ENCODE measurements around the gene PLEKHF1.
A peak's percentile ranks its signal among the peaks of the same experiment; 100 is the strongest.
"Not testable (repeated sequence)": the region's sequence is repeated elsewhere in the genome, so short reads cannot be mapped to it uniquely, and the experiment has no call there.

Gene PLEKHF1, protein sequence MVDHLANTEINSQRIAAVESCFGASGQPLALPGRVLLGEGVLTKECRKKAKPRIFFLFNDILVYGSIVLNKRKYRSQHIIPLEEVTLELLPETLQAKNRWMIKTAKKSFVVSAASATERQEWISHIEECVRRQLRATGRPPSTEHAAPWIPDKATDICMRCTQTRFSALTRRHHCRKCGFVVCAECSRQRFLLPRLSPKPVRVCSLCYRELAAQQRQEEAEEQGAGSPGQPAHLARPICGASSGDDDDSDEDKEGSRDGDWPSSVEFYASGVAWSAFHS

GRCh38 chr19:29665215-29665825, at the start of gene PLEKHF1:
Gene PLEKHF1 (plus strand): TSS chr19:29665461. CDS start chr19:29673840, 8,379 bp downstream.
- no peaks in the 10 kb centered on the region for H3K9me3 Mint-ChIP-seq
- peaks cover 7% of the 10 kb centered on the region for H3K36me3 Mint-ChIP-seq
- ATAC-seq = peak; percentile 95
- peak within 1 kb of the TSS; percentile 59 for H3K27ac Mint-ChIP-seq
- no peaks in the 10 kb centered on the region for H3K27me3 Mint-ChIP-seq
- peaks cover 49% of the 10 kb centered on the region for H3K4me1 Mint-ChIP-seq
- H3K4me3 Mint-ChIP-seq = peak within 1 kb of the TSS; percentile 83

DNA sequence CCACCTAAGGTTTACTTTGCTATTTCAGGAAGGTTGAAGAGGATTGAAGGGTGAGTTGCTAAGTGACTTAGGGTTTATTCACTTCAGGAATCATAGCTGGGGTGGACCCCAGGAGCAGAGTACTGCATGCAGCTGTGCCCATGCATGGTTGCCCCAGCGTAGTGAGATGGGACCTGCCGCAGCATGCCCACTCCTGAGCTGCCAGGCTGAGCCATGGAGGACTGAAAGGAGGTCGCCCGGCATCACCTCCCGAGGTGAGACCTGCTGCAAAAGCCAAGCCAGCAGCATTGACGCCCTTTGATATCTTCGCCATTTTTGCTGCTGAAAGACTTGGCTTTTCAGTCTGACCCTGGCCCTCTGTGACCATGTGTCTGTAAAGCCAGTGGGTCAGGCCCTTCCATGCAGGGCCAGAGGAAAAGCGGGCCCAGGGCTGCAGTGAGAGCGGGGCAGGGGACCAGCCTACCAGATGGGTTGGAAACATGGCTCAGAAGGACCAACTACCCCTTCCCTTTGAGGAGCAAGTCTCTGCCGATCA, 49.3 kb upstream of the PLEKHF1 start:
- no peak for ATAC-seq
- H3K36me3 Mint-ChIP-seq = peaks cover 46% of the 10 kb centered on the region

DNA sequence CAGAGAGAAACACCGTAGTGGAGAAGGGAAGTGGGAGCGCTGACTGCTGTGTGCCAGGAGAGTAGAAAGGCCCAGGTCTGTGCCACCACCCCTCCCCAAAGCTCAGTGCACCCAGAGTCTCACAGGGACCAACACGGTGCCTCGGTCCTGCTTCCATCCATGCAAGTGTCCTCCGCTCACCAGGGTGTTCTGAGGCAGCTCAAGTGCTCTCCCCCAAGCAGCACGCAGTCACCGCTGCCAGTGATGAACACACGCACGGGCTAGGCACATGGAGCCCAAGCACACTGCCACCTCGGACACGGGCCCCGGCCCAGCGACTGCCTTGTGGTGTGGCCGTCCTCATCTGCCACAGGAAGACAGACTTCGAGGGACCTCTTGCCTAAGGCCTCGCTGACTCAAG, 48.7 kb upstream of the PLEKHF1 start:
- no peak overlapping the region for H3K27ac Mint-ChIP-seq
- no peak for ATAC-seq
- H3K36me3 Mint-ChIP-seq = peaks cover 45% of the 10 kb centered on the region
- H3K4me1 Mint-ChIP-seq = peaks cover 15% of the 10 kb centered on the region
- peaks cover 14% of the 10 kb centered on the region for H3K27me3 Mint-ChIP-seq
- no peaks in the 10 kb centered on the region for H3K9me3 Mint-ChIP-seq
- H3K4me3 Mint-ChIP-seq = no peak overlapping the region

More for the DNA sequence above, 49.3 kb upstream of the PLEKHF1 start:
- H3K27ac Mint-ChIP-seq = no peak overlapping the region
- no peak overlapping the region for H3K4me3 Mint-ChIP-seq
- no peaks in the 10 kb centered on the region for H3K9me3 Mint-ChIP-seq
- H3K4me1 Mint-ChIP-seq = peaks cover 15% of the 10 kb centered on the region
- H3K27me3 Mint-ChIP-seq = peaks cover 8% of the 10 kb centered on the region

GRCh38 chr19:29617366-29618266, 47.6 kb upstream of the PLEKHF1 start:
- peaks cover 21% of the 10 kb centered on the region for H3K27me3 Mint-ChIP-seq
- H3K9me3 Mint-ChIP-seq = no peaks in the 10 kb centered on the region
- no peak for ATAC-seq
- H3K4me3 Mint-ChIP-seq = no peak overlapping the region
- H3K4me1 Mint-ChIP-seq = peaks cover 25% of the 10 kb centered on the region
- H3K36me3 Mint-ChIP-seq = peaks cover 37% of the 10 kb centered on the region
- no peak overlapping the region for H3K27ac Mint-ChIP-seq

DNA sequence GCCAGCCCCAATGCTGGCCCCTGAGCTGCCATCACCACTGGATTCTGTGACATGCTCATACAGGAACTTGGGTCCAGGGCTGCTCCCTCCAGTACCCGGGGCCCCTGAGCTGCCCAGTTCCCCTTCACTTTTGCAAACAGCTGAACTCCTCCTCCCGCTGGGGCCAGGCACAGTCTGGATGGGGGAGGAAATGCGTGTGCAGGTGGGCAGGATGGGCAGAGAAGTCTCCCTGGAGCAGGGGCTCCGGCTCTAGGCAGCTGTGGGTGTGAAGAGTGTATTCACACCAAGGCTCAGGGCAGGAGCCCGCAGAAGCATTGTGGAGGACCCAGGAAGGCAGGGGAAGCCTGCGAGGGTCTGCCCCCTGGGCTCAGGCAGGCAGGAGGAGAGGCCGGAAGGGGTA, 46.8 kb upstream of the PLEKHF1 start:
- Mint-ChIP-seq H3K36me3 (peaks cover 30% of the 10 kb centered on the region), H3K27ac (peak overlapping the region; percentile 46), H3K9me3 (no peaks in the 10 kb centered on the region), H3K27me3 (peaks cover 21% of the 10 kb centered on the region), H3K4me1 (peaks cover 26% of the 10 kb centered on the region), H3K4me3 (no peak overlapping the region)
- ATAC-seq = no peak

DNA sequence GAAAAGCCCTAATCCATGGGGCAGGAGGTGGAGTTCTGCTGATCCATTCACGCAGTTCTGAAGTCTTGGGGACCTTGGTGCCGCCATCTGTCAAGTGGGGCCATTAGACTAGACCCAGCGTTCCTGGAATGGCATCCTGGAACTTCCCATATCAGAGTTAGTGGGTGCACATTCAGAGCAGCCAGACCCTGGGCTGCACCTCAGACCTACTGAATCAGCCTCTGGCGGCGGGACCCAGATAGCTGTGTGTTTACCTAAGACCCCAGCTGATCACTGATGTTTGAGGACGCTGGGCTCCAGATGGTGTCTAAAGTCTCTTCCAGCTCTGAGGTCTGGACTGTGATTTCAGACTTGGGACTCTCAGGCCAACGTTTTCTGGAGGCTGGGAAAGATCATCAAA, 46.4 kb upstream of the PLEKHF1 start:
- Mint-ChIP-seq H3K4me3 (no peak overlapping the region), H3K4me1 (peaks cover 29% of the 10 kb centered on the region), H3K36me3 (peaks cover 30% of the 10 kb centered on the region), H3K27me3 (peaks cover 25% of the 10 kb centered on the region), H3K9me3 (no peaks in the 10 kb centered on the region), H3K27ac (peak overlapping the region; percentile 46)
- no peak for ATAC-seq

- Mint-ChIP-seq H3K27ac (peak overlapping the region; percentile 34), H3K36me3 (peaks cover 14% of the 10 kb centered on the region), H3K4me1 (peaks cover 32% of the 10 kb centered on the region), H3K4me3 (peak overlapping the region; percentile 16), H3K27me3 (peaks cover 30% of the 10 kb centered on the region), H3K9me3 (no peaks in the 10 kb centered on the region)
- peak; percentile 56 for ATAC-seq
These were observed 44.3 kb upstream of the PLEKHF1 start for GRCh38 chr19:29620931-29621351.

DNA sequence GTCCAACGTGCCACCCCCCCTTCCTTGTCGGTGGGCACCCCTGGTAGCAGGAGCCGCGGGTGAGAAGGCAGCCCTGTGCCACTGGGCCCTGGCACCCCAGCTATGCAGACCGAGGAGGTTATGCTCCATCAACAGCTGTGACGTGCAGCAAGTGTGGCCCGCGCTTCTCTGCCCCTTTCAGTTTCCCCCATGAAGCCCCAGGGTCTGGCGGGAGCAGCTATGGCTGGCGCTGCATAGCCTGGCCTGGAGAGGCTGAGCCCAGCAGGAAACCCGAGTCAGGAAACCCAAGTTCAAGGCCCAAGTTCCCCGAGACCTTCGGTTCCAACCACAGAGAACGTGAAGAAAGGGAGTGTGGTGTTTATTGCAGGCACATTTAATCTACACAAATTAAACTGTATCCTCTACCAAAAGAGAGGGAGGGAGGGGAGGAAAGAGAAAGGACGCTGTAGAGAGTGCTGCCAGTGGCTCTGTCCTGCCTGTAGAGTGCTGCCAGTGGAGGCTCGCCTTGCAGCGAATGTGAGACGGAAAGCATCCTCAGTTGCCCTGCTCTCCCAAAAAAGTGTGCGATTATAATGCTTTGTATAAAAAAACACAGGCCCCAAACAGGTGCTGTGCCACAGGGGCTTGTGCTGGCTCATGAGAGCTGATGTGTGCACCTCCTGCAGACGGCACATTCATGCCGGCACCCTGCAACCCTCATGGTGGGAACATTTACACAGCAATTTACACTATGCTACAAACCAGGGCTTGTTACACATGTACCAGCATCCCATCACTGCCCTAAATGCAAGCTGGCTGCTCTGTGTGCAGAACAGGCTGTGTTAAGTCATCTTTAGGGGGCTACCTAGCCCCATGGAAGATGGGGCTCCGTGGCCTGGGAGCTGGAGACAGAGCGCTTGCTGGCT, 42.8 kb upstream of the PLEKHF1 start:
- ATAC-seq = peak; percentile 58
- Mint-ChIP-seq H3K9me3 (no peaks in the 10 kb centered on the region), H3K27me3 (peaks cover 30% of the 10 kb centered on the region), H3K36me3 (no peaks in the 10 kb centered on the region), H3K27ac (peak overlapping the region; percentile 34), H3K4me3 (peak overlapping the region; percentile 23), H3K4me1 (peaks cover 32% of the 10 kb centered on the region)

DNA sequence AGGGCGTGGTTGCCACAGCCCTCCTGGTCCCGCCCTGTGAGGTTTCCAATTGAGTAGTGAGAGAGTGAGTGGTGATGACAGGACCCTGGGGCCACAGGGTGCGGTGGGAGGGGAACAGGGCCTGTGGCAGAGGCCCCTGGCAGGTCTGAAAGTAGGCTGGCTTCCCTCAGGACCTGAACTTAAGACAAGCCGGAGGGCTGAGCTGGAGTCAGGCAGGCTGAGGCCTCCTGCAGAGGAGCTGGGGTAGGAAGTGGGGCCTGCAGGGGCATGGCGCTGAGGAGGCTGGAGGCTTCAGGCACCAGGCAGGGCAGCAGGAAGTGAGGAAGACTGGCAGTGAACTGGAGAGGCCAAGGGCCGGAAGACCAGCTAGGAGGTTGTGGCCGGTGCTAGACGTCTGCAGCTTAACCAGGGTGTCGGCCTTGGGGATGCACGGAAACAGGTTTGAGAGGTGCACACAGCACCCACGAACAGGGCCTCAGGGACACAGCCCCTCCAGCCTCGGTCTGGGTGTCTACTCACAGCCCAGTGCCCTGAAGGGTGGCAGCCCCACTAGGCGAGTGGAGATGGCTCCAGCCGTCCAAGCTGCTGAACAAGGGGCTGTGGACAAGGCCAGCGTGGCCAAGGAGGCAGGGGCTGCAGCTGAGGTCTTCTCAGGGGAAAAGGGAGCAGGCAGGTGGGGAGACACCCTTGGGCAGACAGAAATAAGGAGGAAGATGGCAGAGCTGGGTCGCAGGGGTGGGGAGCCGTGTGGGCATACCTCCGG, 41.4 kb upstream of the PLEKHF1 start:
- Mint-ChIP-seq H3K4me1 (peaks cover 32% of the 10 kb centered on the region), H3K4me3 (no peak overlapping the region), H3K27ac (peak overlapping the region; percentile 15), H3K36me3 (no peaks in the 10 kb centered on the region), H3K9me3 (no peaks in the 10 kb centered on the region), H3K27me3 (peaks cover 30% of the 10 kb centered on the region)
- peak; percentile 51 for ATAC-seq

DNA sequence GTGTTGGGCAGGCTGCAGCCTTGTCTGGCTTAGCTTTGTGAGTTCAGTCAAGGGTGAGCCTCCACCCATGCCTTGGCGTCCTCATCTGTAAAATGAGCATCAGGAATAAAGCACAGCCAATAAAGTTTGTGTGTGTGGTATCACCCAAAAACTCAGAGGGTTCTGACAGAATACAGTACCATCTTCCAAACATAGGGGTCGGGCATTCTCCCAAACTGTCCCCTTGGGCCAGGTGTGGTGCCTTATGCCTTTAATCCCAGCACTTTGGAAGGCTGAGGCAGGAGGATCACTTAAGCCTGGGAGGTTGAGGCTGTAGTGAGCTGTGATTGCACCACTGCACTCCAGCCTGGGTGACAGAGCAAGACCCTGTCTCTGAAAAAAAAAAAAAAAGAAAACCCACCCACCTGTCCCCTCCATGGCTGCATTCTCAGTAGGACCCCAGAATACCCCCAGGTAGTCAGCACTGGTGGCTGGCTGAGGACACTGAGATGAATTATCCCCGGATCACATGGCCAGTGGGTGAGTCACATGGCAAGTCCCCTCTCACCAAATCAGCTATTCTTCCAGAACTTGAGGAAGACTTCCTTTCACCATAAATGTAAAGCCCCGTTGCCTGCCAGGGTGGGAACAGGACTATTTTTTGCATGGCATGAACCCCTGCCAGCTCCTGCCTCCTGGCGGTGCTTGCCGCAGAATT, 40.6 kb upstream of the PLEKHF1 start:
- peaks cover 30% of the 10 kb centered on the region for H3K27me3 Mint-ChIP-seq
- no peaks in the 10 kb centered on the region for H3K36me3 Mint-ChIP-seq
- H3K9me3 Mint-ChIP-seq = no peaks in the 10 kb centered on the region
- H3K27ac Mint-ChIP-seq = peak overlapping the region; percentile 17
- H3K4me1 Mint-ChIP-seq = peaks cover 32% of the 10 kb centered on the region
- no peak overlapping the region for H3K4me3 Mint-ChIP-seq
- no peak for ATAC-seq

GRCh38 chr19:29625186-29625651, 40.0 kb upstream of the PLEKHF1 start:
- Mint-ChIP-seq H3K4me3 (no peak overlapping the region), H3K36me3 (no peaks in the 10 kb centered on the region), H3K27ac (peak overlapping the region; percentile 17), H3K27me3 (peaks cover 30% of the 10 kb centered on the region), H3K4me1 (peaks cover 31% of the 10 kb centered on the region), H3K9me3 (no peaks in the 10 kb centered on the region)
- no peak for ATAC-seq

- peaks cover 18% of the 10 kb centered on the region for H3K27me3 Mint-ChIP-seq
These were observed 38.9 kb upstream of the PLEKHF1 start for GRCh38 chr19:29626386-29626785.

DNA sequence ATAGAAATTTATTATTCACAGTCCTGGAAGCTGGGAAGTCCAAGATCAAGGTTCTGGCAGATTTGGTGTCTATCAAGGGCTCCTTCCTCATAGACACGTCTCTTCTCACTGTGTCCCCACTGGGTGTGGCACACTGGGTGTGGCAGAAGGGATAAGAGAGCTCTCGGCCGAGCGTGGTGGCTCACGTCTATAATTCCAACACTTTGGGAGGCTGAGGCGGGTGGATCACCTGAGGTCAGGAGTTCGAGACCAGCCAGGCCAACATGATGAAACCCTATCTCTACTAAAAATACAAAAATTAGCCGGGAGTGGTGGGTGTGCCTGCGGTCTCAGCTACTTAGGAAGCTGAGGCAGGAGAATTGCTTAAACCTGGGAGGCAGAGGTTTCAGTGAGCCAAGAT, 38.4 kb upstream of the PLEKHF1 start:
- not testable (repeated sequence) for H3K36me3 Mint-ChIP-seq, H3K4me3 Mint-ChIP-seq, H3K9me3 Mint-ChIP-seq, ATAC-seq, H3K27ac Mint-ChIP-seq
- H3K27me3 Mint-ChIP-seq = peaks cover 13% of the 10 kb centered on the region
- H3K4me1 Mint-ChIP-seq = peaks cover 15% of the 10 kb centered on the region

More at GRCh38 chr19:29626386-29626785, 38.9 kb upstream of the PLEKHF1 start:
- ATAC-seq = no peak
- no peaks in the 10 kb centered on the region for H3K36me3 Mint-ChIP-seq
- H3K9me3 Mint-ChIP-seq = no peaks in the 10 kb centered on the region
- H3K4me1 Mint-ChIP-seq = peaks cover 20% of the 10 kb centered on the region
- no peak overlapping the region for H3K4me3 Mint-ChIP-seq
- H3K27ac Mint-ChIP-seq = no peak overlapping the region
